ENCODE data around the gene ADCY9. TPM values are rescaled to one million over a fixed set of nuclear protein-coding genes. Genes with fewer than 3 reads are reported as not detected.

ADCY9 gene
- total RNA-seq, 1 experiment from 2014 or later, result 9.8 TPM

GRCh38 chr16:3965306-3965705 lies 150.9 kb downstream of the ADCY9 start:
- no peaks in the 10 kb centered on the region for H3K79me2 ChIP-seq (ENCODE audit: insufficient read depth, low read length)
- DNase-seq (ENCODE audit: low read depth, low spot score) (no peak), ATAC-seq (no peak)
- RAD21 ChIA-PET (ENCODE audit: low non-redundant PET in 1 of 2, low total read pairs in 2 of 2, uncharacterized antibody in 2 of 2, unreplicated experiment in 2 of 2), result no interaction called here
- H3K4me1 ChIP-seq (ENCODE audit: control insufficient read depth in 1 of 2, insufficient read depth in 2 of 2, low read length in 2 of 2), result peaks cover 10 to 20% of the 10 kb centered on the region in 2 experiments; a peak in 3 of 4 replicates
- CTCF ChIA-PET, result no interaction called here
- H3K9me2 ChIP-seq (ENCODE audit: insufficient read depth), result no peaks in the 10 kb centered on the region
- no peak overlapping the region for H3K4me3 ChIP-seq (replicated peaks in 1 of 2; ENCODE audit: low read depth in 1 of 2, low read length in 2 of 2)
- no peaks in the 10 kb centered on the region for H3K27me3 ChIP-seq (ENCODE audit: insufficient read depth, low read length)
- H3K4me2 ChIP-seq (ENCODE audit: low read length), result no peak overlapping the region
- H3K36me3 ChIP-seq (ENCODE audit: control insufficient read depth in 1 of 2, insufficient read depth in 2 of 2, low read length in 2 of 2), result no peaks in the 10 kb centered on the region
- no peak for TF ChIP-seq CEBPB (IDR thresholded peaks at IDR 0.05; ENCODE audit: low read depth)
- intact Hi-C loops (cut with micrococcal nuclease), result no loop called here
- no TSS peak for BruUV-seq (replicated peaks)
- H3K27ac ChIP-seq (ENCODE audit: low read depth, low read length), result no peak overlapping the region
- no peaks in the 10 kb centered on the region for H4K20me1 ChIP-seq (ENCODE audit: insufficient read depth)
- no peaks in the 10 kb centered on the region for H3K9me3 ChIP-seq (ENCODE audit: control insufficient read depth in 1 of 2, insufficient read depth in 1 of 2, low read depth in 1 of 2, low read length in 2 of 2)
- H2AFZ ChIP-seq (ENCODE audit: low read depth, low read length, poor library complexity, severe bottlenecking), result no peak overlapping the region
- POLR2A ChIA-PET, result no interaction called here
- H3K9ac ChIP-seq (ENCODE audit: low read length), result no peak overlapping the region

GRCh38 chr16:3964686-3965290 lies 151.5 kb downstream of the ADCY9 start:
- Histone ChIP-seq H3K9me3 (ENCODE audit: control insufficient read depth in 1 of 2, insufficient read depth in 1 of 2, low read depth in 1 of 2, low read length in 2 of 2) (no peaks in the 10 kb centered on the region), H3K4me2 (ENCODE audit: low read length) (no peak overlapping the region), H2AFZ (ENCODE audit: low read depth, low read length, poor library complexity, severe bottlenecking) (no peak overlapping the region), H3K4me1 (ENCODE audit: control insufficient read depth in 1 of 2, insufficient read depth in 2 of 2, low read length in 2 of 2) (peaks cover 10 to 25% of the 10 kb centered on the region in 2 experiments; a peak in 3 of 4 replicates), H3K36me3 (ENCODE audit: control insufficient read depth in 1 of 2, insufficient read depth in 2 of 2, low read length in 2 of 2) (no peaks in the 10 kb centered on the region), H3K27me3 (ENCODE audit: insufficient read depth, low read length) (no peaks in the 10 kb centered on the region), H3K4me3 (replicated peaks in 1 of 2; ENCODE audit: low read depth in 1 of 2, low read length in 2 of 2) (no peak overlapping the region), H4K20me1 (ENCODE audit: insufficient read depth) (no peaks in the 10 kb centered on the region), H3K9ac (ENCODE audit: low read length) (no peak overlapping the region), H3K9me2 (ENCODE audit: insufficient read depth) (no peaks in the 10 kb centered on the region), H3K79me2 (ENCODE audit: insufficient read depth, low read length) (no peaks in the 10 kb centered on the region), H3K27ac (ENCODE audit: low read depth, low read length) (no peak overlapping the region)
- intact Hi-C loops (cut with micrococcal nuclease), result no loop called here
- CTCF ChIA-PET, result no interaction called here
- TF ChIP-seq ZFX (IDR thresholded peaks at IDR 0.05) (no peak), YY1 (IDR thresholded peaks at IDR 0.05; ENCODE audit: extremely low read depth, insufficient replicate concordance, low read depth, low read length) (no peak), ZNF274 (IDR thresholded peaks at IDR 0.05; ENCODE audit: low read depth, low read length) (no peak), CBX3 (IDR thresholded peaks at IDR 0.05; ENCODE audit: low read depth) (no peak), TCF7L2 (IDR thresholded peaks at IDR 0.05; ENCODE audit: borderline replicate concordance, extremely low read depth, insufficient read depth, insufficient read length) (no peak), SRF (IDR thresholded peaks at IDR 0.05; ENCODE audit: low read depth) (no peak), POLR2A (IDR thresholded peaks at IDR 0.05; ENCODE audit: borderline replicate concordance, extremely low read depth, insufficient read depth, insufficient read length) (no peak), SIN3A (IDR thresholded peaks at IDR 0.05; ENCODE audit: low read depth) (no peak), MAX (IDR thresholded peaks at IDR 0.05) (no peak), FOSL1 (IDR thresholded peaks at IDR 0.05; ENCODE audit: low read depth) (no peak), JUND (IDR thresholded peaks at IDR 0.05) (no peak), SP1 (IDR thresholded peaks at IDR 0.05; ENCODE audit: low read depth) (no peak), POLR2AphosphoS5 (IDR thresholded peaks at IDR 0.05; ENCODE audit: low read depth, low read length) (no peak), ELF1 (IDR thresholded peaks at IDR 0.05; ENCODE audit: borderline replicate concordance, low read depth) (no peak), EGR1 (IDR thresholded peaks at IDR 0.05; ENCODE audit: low read depth) (no peak)
- TF ChIP-seq, protein P1, sequence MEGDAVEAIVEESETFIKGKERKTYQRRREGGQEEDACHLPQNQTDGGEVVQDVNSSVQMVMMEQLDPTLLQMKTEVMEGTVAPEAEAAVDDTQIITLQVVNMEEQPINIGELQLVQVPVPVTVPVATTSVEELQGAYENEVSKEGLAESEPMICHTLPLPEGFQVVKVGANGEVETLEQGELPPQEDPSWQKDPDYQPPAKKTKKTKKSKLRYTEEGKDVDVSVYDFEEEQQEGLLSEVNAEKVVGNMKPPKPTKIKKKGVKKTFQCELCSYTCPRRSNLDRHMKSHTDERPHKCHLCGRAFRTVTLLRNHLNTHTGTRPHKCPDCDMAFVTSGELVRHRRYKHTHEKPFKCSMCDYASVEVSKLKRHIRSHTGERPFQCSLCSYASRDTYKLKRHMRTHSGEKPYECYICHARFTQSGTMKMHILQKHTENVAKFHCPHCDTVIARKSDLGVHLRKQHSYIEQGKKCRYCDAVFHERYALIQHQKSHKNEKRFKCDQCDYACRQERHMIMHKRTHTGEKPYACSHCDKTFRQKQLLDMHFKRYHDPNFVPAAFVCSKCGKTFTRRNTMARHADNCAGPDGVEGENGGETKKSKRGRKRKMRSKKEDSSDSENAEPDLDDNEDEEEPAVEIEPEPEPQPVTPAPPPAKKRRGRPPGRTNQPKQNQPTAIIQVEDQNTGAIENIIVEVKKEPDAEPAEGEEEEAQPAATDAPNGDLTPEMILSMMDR (IDR thresholded peaks at IDR 0.05 in 2 of 3, conservative IDR thresholded peaks at IDR 0.05 in 1 of 3; ENCODE audit: borderline replicate concordance in 1 of 3, insufficient read depth in 1 of 3, low read depth in 2 of 3, low read length in 2 of 3), result no peak
- ATAC-seq, result no peak
- RAD21 ChIA-PET (ENCODE audit: low non-redundant PET in 1 of 2, low total read pairs in 2 of 2, uncharacterized antibody in 2 of 2, unreplicated experiment in 2 of 2), result no interaction called here
- POLR2A ChIA-PET, result no interaction called here
- no peak for DNase-seq (ENCODE audit: low read depth, low spot score)
- no TSS peak for BruUV-seq (replicated peaks)

Data from HCT116 (cell line).